ENCODE data around the gene DSCAM.
"Not testable (repeated sequence)": the region's sequence is repeated elsewhere in the genome, so short reads cannot be mapped to it uniquely, and the experiment has no call there.

Gene DSCAM

DNA sequence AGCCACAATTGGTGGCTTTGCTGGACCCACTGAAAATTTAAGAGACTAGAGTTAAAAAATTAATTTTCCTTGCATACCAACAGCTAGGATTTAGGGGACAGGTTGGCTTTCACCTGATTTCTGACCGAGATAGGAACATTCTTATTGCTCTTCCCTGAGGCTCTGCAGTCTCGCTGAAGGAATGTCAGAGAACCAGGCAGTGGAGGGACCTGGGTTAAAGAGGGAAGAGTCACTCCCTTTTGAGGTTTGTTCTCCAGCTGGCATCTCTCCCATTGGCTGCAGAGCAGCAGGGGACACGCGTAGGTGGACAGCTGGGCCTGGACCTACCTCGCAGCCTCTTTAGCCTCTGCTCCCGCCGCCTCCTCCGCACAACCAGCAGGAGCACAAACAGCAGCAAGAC is 772.2 kb downstream of the DSCAM start:
- FAIRE-seq = no peak

DNA sequence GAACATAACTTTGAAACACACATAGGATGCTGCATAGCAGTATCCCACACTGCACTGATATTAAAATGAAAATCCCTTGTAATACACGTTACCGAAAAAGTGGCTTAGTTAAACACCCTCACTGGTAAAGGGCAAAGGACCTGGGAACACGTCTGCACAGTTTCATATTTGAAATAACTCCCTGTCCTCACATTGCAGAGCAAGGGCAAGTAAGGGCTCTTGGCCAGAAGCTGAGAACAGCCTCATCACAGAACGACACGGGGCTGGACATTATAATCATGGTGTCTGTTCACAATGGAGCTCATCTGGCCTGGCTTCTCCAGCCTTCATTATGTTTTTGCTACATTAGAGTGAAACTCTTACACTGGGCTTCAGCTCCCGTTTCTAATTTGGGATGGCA is 772.8 kb downstream of the DSCAM start:
- FAIRE-seq = no peak

DNA sequence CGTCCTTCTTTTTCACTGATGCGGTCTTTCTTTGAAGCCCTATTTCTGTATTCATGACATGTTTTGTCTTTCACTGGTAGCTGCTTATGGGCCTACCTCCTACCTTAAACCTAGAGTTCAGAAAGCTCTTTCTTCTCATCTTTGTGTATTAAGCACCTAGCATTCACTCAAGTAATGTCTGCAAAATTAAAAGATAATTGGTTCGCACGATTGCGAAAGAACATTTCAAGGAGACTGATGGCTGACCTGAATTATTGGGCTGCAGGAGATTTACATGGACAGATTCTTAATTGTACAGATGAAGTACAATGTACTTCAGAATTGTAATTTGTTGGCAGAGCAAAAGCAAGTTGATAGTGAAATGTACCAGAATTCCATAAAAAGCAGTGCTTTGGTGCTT is 773.3 kb downstream of the DSCAM start:
- FAIRE-seq = no peak

DNA sequence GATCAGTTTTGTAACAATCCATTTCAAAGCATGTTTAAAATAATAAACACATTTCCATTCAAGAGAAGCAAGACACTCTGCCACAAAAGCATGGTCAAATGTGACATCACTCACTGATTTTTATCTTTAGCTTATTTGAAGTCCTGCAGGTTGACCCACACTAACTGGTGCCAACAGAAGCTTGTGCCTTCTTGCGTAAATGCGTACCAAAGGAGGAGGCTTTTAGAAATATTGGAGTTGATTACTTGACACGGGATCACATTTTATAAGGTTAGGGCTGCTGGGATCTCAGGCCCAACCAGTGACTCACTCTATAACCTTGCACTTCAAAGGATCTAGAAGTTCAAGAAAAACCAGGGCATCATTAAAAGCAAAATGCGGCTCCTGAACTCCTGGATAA is 776.1 kb downstream of the DSCAM start:
- no peak for FAIRE-seq

DNA sequence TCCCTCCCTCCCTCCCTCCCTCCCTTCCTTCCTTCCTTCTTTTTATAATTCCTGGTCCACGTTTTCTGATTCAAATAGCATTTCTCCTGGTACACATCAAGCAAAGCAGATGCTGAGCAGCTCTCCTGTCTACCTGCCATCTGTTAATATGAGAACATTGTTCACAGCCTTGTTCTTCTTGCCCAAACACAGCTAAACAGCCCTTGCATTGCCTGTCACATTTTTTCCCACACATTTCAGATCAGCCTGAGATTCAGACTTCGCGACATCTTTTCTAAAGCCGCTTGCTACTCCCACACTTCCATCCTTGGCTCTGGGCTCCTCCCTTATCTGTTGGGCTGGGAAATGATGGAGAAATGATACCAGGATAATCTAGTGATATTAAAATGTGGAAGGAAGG is 779.2 kb downstream of the DSCAM start:
- no peak for FAIRE-seq

DNA sequence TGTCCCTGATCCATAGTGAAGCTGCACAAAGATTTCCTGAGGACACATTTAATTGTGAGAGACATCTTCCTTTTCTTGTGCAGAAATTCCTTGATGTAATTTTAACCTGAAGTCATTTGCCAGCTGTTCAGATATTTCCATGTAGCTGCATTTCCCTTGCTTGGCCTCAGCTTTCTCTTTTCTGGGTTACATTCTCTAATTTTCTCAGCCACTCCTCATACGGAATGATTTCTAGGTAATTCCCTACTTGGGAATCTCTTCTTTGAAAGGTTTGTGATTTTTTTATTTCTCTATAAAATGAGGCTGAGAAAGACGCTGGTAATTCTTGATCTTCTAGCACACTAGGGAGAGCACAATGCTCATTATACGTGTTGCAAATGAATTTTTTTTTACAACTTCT is 780.7 kb downstream of the DSCAM start:
- FAIRE-seq = no peak

DNA sequence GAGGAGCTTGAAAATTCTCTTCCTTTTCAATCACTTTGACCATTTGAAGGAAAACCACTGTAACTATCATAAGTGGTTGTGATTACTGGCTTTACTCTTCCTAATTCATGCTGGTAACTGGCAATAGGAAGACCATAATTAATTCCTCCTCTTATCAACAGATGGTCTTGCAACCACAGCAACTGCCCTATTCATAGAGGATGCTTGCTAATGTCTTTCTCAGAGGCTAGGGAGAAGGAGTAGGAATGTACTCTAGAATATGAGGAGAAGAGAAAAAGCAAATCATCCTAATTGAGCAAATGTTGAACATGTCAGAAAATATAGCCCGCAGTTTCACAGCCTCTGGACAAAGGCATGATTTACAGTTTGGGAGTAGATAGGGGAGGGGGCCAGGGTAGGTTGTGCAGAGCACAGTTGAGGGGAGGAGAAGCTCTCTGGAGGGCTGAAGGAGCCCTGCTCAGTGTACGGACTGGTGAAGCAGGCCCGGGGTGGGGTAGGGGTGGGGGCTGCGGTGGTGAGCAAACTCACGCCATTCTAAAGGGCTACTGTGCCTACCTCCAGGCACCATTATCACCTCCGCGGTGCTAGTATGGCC is 786.8 kb downstream of the DSCAM start:
- FAIRE-seq = no peak

DNA sequence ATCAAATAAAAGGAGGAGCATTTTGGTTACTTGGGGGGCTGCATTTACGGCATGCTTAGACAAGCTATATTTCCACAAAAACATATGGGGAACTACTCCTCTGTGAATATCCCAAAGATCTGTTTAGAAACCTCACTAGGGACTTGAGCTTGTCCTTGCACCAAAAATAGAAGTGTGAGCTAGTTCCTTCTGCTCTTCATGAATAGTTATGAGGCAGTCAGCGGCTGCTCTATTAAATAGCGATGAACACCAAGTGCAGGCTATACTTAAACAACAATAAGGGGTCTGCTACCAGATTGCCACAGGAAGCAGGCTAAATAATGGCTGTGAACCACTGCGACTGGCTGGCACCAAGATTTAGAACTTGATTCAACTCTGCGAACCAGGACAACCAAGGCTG is 789.6 kb downstream of the DSCAM start:
- no peak for FAIRE-seq

DNA sequence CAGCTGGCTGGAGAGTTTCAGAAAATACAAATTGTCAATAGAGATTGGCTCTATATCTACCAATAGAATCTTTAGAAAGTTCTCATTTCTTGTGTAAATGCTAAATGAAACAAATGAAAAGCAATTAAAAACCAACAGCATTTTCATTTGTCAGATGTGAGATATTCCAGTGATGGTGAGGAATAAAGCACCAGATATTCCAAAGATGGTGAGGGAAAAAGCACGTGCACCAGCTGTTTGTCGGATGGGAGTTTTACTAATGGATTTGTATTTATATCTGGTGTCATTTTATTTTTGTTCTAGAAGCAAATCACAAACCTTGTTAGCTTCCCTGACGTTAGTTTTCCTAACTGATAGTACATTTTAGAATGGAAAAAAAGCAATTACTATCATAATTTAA is 790.9 kb downstream of the DSCAM start:
- no peak for FAIRE-seq

DNA sequence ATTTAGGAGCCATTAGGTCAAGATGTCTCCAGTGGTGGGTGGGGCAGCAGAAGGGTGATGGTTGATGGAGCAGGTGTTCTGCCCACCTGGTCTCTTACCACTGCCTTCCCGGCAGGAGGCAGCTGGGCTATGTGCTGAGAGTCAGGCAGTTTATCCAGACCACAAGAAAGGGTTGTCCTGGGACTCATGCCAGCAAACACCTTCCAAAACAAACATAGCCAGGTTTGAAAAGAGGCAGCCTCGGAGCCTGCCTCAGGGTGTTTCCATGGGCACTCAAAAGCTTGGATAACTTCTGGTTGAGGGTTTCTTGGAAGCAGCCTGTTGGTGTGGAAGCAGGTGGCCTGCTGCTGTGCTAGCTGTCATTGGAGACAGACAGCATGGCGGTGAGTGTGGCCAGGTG is 792.6 kb downstream of the DSCAM start:
- FAIRE-seq = no peak

DNA sequence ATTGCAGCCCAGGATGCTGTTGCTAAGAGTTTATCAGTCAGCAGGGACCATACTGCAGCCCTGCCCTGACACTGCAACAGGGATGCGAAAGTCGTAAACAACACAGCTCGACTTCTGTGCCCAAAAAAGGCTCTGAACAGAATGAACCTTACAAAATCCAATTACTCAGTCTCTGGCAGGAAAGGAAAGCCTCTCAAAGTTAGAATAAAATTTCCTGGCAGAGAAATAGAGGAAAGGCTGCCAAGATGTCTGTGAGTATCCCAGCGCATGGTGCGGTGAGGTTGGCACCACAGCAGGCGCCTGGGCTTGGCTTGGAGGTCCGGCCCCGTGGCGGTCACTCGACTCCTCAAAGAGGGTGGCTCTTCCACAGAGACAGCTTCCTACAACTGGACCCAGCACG is 794.0 kb downstream of the DSCAM start:
- FAIRE-seq = no peak

DNA sequence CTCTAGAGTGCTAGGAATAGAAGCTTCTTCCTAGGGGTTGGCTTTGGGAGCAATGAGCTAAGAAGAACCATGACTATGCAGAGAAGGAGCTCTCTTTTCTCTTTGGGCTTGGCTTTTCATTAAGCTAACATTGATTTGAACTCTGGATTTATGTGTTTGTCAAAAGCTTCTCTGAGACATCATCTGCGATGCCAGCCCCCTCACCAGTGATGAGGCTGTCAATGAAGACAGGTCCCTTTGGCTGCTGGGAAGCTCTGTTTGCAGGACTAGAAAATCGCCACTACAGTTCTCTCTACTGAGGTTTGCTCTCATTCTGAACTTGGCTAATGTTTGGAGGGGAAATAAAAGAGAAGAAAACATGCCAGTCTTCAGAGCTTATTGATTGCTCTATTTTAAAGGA is 794.7 kb downstream of the DSCAM start:
- no peak for FAIRE-seq

DNA sequence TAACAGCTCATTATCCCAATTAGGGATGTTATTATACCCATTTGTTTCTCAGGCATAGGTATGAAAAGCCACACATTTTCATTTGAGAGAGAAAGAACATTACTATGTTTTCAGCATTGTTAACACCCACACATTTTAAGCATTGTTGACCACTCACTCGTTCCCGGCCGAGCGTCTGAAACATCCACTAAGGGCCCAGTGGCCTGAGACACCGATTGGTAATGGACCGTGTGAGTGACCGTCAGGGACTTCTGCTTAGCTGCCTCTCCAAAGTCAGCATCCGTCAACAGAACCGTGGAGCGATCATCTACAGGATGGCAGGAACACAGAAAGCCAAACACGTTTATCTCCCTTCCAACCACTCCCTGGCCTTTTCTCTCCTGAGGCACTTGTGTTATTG is 795.2 kb downstream of the DSCAM start:
- no peak for FAIRE-seq

DNA sequence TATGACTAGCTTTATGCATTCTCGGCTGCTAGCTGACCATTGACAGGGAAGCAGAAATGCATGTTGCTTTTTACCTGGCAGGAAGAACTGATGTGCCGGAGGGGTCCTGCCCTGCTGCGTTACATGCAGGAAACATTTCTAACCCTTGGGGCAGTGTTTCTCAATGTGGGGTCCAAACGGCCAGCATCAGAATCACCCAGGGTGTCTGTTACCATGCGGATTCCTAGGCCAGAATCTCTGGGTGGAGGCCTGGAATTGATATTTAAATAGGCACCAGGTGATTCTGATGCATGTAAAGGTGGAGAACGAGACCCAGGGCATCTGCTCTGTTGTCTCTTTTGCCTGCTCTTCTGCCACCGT is 797.0 kb downstream of the DSCAM start:
- no peak for FAIRE-seq

DNA sequence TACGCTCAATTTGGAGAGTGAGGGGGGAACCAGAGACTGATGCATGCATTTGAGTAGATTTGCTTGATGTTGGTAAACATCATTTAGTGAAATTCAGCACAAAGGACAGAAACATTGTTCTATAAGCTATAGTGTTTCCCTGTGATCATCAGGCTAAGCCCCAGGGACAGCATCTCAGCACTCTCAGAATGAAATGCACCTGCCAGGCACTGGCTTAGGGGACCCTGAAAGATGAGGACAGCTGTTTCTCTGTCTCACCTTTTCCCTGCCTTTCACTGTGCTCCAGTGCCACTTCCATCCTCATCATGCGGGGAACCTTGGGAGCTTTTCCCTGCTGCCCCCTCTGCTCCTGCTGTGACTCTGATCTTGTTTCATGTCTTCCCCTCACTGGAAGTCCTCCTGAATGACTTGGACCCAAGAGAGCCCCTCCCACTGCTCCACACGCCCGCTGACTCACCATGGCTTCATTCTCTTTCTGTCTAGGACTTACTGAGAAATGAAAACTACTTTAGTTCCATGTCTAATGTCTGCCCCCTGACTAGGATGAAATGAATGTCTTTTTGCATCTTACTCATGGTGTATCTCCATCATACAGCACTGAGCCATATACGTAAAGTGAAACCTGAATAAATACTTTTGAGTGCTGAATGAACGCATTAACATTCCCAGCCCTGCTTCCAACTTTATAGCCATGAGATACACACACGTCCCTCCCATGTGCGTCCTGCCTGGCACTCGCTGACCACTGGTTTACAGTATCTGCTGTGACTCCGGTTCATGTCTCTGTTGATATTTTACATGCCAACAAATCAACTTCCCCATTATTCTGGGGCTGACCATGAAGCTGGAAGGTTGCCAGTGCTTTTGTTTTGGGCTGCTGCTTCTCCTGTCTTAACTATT is 797.7 kb downstream of the DSCAM start:
- FAIRE-seq = no peak

DNA sequence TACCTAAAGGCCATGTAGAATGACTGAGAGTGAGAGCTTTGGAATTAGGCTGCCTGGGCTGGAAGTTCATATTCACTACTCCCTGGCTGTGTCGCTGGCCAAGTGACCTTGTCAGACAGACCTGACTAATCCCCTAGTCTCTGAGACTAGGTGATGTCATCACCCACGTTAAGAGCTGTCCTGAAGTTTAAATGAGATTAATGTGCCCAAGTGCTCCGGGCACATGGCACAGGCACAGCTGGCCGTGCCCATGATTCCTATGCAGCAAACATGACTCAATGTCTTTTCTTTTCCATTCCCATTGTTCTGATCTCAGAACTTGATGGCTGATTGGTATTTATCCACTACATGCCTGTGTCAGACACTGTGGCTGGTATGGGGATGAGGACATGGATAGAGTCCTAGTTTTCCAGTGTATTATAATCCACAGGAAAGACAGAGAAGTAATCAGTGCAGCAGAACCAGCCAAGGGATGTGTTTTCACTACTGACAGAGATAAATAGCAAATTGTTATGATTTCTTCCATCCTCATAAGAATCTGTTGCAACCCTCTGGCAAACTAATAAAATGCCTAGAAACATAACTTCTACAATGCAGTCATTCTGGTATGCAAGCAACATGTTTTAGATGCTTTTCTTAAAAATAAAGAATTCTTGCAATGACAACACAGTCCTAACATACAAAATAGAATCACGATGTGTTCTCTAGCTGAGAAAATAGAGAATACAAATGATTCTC is 798.8 kb downstream of the DSCAM start:
- no peak for FAIRE-seq

DNA sequence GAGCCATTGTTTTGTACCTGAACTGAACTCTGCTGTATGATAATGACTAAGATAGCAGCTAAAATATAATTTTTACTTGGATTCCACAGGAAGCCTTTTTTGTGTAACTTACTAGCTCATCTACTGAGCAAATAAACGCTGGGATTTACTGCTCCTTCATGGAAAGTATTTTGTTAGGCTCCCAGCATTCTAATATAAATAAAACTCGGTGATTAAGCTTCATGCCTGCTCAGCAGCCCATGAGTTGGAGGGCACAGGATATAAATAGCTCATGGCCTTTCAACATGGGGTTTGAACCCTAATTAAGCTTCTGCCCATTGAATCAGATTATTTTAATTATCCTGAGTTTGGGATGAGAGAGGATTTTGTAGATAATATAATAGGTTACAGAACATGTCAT is 799.7 kb downstream of the DSCAM start:
- no peak for FAIRE-seq

DNA sequence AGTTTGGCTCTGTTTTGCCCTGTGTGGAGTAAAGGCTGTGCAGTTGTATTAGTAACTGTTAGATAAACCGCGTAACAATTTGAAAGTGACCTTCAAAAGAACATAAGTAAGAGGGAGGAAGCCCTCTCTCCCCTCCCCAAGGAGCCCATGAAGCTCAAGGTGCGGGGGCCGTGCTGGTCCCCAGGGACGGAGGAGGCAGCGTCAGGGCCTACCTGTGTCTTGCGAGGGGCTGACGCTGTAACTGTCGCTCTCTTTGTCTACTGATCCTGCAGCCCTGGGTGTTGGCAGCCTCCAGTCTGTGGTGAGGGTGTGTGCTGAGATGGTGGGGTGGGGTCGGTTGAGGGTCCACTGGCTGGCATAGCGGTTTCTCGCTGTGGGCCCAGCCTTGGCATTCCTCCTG is 803.1 kb downstream of the DSCAM start:
- no peak for FAIRE-seq

DNA sequence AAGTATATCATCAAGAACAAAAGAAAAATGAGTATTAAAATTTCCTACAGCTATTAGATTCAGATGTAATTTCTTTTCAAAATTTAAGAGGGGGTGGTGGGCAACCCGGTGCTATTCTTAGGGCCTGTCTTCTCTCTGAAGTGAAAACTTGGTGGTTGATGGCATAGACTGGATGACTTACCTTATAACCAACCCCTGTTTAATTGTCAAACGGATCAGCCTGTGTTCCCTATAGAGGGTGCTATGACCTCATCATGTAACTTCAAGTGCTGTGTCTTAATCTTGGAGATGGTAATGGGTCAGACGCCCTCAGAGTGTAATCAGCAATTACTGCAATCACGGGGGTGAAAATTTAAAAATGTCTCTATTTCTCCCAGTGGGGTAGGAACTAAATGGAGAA is 803.5 kb downstream of the DSCAM start:
- FAIRE-seq = no peak

DNA sequence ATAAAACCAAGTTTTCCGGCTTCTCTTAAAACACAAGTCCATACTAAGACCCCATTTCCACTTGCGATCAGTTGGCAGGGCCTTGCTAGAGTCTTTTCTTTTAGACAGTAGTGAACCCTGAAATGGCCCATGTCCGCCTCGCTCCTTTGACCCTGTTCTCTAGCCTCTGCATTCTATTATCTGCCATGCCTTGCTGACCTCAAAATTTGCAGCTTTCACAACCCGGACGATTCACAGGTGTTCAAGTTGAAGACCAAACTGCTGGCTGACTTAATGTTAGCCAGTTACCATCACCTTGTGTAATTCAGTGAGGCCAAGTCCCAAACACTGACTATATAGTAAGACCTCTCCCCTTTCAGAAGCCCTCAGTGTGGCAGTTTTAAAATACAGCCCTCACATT is 805.5 kb downstream of the DSCAM start:
- FAIRE-seq = no peak

DNA sequence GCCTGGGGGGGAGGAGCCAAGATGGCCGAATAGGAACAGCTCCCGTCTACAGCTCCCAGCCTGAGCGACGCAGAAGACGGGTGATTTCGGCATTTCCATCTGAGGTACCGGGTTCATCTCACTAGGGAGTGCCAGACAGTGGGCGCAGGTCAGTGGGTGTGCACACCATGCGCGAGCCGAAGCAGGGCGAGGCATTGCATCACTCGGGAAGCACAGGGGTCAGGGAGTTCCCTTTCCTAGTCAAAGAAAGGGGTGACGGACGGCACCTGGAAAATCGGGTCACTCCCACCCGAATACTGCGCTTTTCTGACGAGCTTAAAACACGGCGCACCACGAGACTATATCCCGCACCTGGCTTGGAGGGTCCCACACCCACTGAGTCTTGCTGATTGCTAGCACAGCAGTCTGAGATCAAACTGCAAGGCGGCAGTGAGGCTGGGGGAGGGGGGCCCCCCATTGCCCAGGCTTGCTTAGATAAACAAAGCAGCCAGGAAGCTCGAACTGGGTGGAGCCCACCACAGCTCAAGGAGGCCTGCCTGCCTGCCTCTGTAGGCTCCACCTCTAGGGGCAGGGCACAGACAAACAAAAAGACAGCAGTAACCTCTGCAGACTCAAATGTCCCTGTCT is 813.7 kb downstream of the DSCAM start:
- FAIRE-seq = not testable (repeated sequence)

DNA sequence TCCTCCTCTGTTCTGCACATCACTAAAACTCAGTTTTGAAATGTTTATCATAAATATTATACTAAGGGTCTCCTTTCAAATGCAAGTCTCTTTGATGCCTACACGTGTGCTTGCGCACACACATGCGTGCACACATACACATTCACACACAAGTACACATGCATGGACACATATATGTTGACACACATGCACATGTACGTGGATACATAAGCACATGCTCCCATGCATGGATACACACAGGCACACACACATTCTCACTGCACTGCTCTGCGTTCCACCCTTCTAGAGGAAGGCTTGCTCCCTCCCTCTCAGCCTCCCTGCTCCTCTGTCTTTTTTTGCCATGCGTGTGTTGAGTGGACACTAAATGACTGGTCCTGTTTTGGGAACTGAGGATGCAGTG is 817.1 kb downstream of the DSCAM start:
- FAIRE-seq = no peak

DNA sequence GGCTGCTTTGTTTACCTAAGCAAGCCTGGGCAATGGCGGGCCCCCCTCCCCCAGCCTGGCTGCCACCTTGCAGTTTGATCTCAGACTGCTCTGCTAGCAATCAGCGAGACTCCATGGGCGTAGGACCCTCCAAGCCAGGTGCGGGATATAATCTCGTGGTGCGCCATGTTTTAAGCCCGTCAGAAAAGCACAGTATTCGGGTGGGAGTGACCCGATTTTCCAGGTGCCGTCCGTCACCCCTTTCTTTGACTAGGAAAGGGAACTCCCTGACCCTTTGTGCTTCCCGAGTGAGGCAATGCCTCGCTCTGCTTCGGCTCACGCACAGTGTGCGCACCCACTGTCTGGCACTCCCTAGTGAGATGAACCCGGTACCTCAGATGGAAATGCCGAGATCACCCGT is 818.6 kb downstream of the DSCAM start:
- not testable (repeated sequence) for FAIRE-seq
